A673 (cell line): Measurements from ENCODE around the gene GLIS2. TPM values are rescaled to one million over a fixed set of nuclear protein-coding genes. Genes with fewer than 3 reads are reported as not detected.

Source experiments
- BruUV-seq: library from RNA; stranded (reverse); fragments of 400-500 nt; replicated peaks from 2 replicates; lab custom pipeline; 2021; lab: Mats Ljungman, UMichigan
- CTCF ChIA-PET: fragments of 300-600 bp; sonication (Branson Sonifier 250); formaldehyde crosslinking; loops from one replicate; lab custom pipeline; 2022; ENCODE audit warnings: antibody characterized with exemption; lab: Charles Lee
- POLR2A ChIA-PET: fragments of 300-600 bp; sonication (Branson Sonifier 250); formaldehyde crosslinking; loops from one replicate; lab custom pipeline; 2022; ENCODE audit warnings: antibody characterized with exemption; ENCODE audit not compliant: low non-redundant PET; lab: Charles Lee
- DNase-seq: peaks from one replicate; pipeline ENCODE4 v3.0.0-alpha.2; 2015; ENCODE audit warnings: low spot score
- H3K27ac ChIP-seq: fragments of 200-600 bp; sonication (generic); 2 replicates; pipeline ENCODE4 v1.5.1; 2016; ENCODE audit warnings: mixed run types, low read depth, mild to moderate bottlenecking, mixed read lengths, antibody characterized with exemption, low read length; ENCODE audit not compliant: poor library complexity, severe bottlenecking
- H3K27me3 ChIP-seq: fragments of 200-600 bp; sonication (generic); replicated peaks from 2 replicates; pipeline ENCODE4 v1.6.1; 2017; ENCODE audit warnings: mixed run types, low read depth, mild to moderate bottlenecking, mixed read lengths, antibody characterized with exemption, low read length; ENCODE audit not compliant: insufficient read depth, poor library complexity
- H3K36me3 ChIP-seq: fragments of 200-600 bp; sonication (generic); 2 replicates; pipeline ENCODE4 v1.6.1; 2016; ENCODE audit warnings: mixed run types, mild to moderate bottlenecking, mixed read lengths, antibody characterized with exemption, low read length; ENCODE audit not compliant: insufficient read depth, poor library complexity, severe bottlenecking
- H3K4me1 ChIP-seq: fragments of 200-600 bp; sonication (generic); 2 replicates; pipeline ENCODE4 v1.6.1; 2017; ENCODE audit warnings: mixed run types, mild to moderate bottlenecking, mixed read lengths, antibody characterized with exemption, low read length; ENCODE audit not compliant: insufficient read depth, poor library complexity, severe bottlenecking
- H3K4me3 ChIP-seq: fragments of 200-600 bp; sonication (generic); 2 replicates; pipeline ENCODE4 v1.5.1; 2016; ENCODE audit warnings: low read depth, mixed run types, mild to moderate bottlenecking, mixed read lengths, low read length; ENCODE audit not compliant: poor library complexity, severe bottlenecking
- H3K9me3 ChIP-seq: fragments of 200-600 bp; sonication (generic); 2 replicates; pipeline ENCODE4 v1.6.1; 2016; ENCODE audit warnings: mixed run types, low read depth, mild to moderate bottlenecking, mixed read lengths, antibody characterized with exemption, low read length; ENCODE audit not compliant: poor library complexity, severe bottlenecking
- EZH2 ChIP-seq: fragments of 200-600 bp; sonication (generic); IDR thresholded peaks from 2 replicates; pipeline ENCODE4 v1.6.1; 2017; ENCODE audit warnings: borderline replicate concordance, low read depth, mild to moderate bottlenecking, mixed read lengths, antibody characterized with exemption, low read length; ENCODE audit not compliant: poor library complexity, severe bottlenecking
- intact Hi-C: fragments of 100-400 bp; cut with micrococcal nuclease; formaldehyde crosslinking; loops from one replicate; pipeline ENCODE4 v1.10.0; 2022; ENCODE audit not compliant: unreplicated experiment
- total RNA-seq: library from RNA; stranded (reverse); gene quantifications from 2 replicates; pipeline ENCODE4 v1.2.3, GENCODE V29; 2021
- TF ChIP-seq, protein P1 (sequence below): fragments of 300-800, 200-600 bp; sonication (generic); conservative IDR thresholded peaks from 2 replicates; pipeline ENCODE4 v1.5.1; 2017; ENCODE audit warnings: low read depth, mild to moderate bottlenecking, antibody characterized with exemption, low read length, moderate library complexity, mixed read lengths

GLIS2 gene
- total RNA-seq, 1 experiment from 2014 or later, result 10.6 TPM

DNA sequence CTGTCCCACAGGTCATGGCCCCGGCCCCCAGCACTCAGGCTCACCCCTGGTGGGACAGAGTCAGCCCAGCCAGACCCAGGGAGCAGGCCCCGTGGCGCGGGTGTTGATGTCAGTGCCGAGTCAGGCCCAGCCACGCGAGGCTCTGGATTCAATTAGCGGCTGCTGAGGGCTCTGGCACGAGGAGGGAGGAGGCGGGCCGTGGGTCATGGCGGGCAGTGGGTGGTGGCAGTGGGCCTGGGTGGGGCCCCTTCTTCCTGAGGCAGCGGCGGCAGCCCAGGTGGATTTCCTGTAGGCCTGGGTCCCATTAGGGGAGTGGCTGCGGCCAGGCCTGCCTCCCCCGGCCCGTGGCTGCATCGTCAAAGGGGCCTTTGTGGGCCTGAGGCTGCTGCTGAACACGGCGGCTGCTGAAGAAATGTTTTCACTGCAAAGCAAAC lies 68.7 kb downstream of the GLIS2 start:
- no peak for TF ChIP-seq EZH2
- TF ChIP-seq, protein P1, sequence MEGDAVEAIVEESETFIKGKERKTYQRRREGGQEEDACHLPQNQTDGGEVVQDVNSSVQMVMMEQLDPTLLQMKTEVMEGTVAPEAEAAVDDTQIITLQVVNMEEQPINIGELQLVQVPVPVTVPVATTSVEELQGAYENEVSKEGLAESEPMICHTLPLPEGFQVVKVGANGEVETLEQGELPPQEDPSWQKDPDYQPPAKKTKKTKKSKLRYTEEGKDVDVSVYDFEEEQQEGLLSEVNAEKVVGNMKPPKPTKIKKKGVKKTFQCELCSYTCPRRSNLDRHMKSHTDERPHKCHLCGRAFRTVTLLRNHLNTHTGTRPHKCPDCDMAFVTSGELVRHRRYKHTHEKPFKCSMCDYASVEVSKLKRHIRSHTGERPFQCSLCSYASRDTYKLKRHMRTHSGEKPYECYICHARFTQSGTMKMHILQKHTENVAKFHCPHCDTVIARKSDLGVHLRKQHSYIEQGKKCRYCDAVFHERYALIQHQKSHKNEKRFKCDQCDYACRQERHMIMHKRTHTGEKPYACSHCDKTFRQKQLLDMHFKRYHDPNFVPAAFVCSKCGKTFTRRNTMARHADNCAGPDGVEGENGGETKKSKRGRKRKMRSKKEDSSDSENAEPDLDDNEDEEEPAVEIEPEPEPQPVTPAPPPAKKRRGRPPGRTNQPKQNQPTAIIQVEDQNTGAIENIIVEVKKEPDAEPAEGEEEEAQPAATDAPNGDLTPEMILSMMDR, result no peak

DNA sequence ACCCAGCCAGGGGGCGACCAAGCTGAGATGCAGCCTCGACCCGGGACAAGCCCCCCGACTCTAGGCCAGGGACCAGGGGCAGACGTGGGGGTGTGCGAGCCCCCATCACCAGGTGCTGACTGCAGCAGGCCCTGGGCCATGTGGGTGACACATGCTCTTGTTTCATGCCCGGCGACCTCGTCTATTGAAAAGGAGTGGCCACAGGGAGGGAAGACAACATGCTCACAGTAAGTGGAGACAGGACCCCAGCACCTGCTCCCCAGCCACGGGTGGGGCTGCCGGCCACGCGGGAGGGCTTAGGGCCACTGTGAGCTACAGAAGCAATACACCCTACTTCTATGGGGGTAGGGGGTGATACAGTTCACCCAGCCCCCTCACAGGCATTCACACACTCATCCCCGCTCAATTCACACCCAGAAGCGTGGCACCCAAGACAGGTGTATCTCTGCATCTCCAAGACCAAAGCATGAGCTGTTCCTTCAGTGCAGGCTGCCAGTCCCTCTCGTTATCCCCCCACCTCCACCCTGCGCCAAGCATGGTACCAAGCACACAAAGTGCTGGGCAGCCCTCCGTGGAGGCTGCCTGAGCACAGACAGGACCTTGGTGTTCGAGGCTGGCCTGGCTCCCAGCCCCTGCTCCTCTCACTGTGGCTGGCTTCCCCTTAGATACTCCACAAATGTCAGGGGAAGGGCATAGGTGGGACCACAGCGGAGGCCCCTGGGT lies 69.4 kb downstream of the GLIS2 start:
- H3K27me3 ChIP-seq, result no peaks in the 10 kb centered on the region
- intact Hi-C loops, result no loop called here
- peaks cover 20% of the 10 kb centered on the region for H3K4me1 ChIP-seq
- H3K36me3 ChIP-seq, result no peaks in the 10 kb centered on the region
- peak overlapping the region; percentile 7 for H3K27ac ChIP-seq
- POLR2A ChIA-PET, result interaction anchor here (0.7 kb wide), 1 partner anchor 21 kb away, joined by 4 read pairs; no protein-coding TSS in a partner anchor
- TF ChIP-seq EZH2, result no peak
- TF ChIP-seq, protein P1, result no peak
- H3K9me3 ChIP-seq, result no peaks in the 10 kb centered on the region
- BruUV-seq, result no TSS peak
- no peak for DNase-seq
- CTCF ChIA-PET, result no interaction called here
- H3K4me3 ChIP-seq, result no peak overlapping the region

More for the DNA sequence above, 68.7 kb downstream of the GLIS2 start:
- no peaks in the 10 kb centered on the region for H3K27me3 ChIP-seq
- intact Hi-C loops, result no loop called here
- H3K36me3 ChIP-seq, result no peaks in the 10 kb centered on the region
- no peak for DNase-seq
- no TSS peak for BruUV-seq
- peaks cover 20% of the 10 kb centered on the region for H3K4me1 ChIP-seq
- H3K27ac ChIP-seq, result no peak overlapping the region
- POLR2A ChIA-PET, result no interaction called here
- H3K4me3 ChIP-seq, result no peak overlapping the region
- CTCF ChIA-PET, result no interaction called here
- H3K9me3 ChIP-seq, result no peaks in the 10 kb centered on the region

DNA sequence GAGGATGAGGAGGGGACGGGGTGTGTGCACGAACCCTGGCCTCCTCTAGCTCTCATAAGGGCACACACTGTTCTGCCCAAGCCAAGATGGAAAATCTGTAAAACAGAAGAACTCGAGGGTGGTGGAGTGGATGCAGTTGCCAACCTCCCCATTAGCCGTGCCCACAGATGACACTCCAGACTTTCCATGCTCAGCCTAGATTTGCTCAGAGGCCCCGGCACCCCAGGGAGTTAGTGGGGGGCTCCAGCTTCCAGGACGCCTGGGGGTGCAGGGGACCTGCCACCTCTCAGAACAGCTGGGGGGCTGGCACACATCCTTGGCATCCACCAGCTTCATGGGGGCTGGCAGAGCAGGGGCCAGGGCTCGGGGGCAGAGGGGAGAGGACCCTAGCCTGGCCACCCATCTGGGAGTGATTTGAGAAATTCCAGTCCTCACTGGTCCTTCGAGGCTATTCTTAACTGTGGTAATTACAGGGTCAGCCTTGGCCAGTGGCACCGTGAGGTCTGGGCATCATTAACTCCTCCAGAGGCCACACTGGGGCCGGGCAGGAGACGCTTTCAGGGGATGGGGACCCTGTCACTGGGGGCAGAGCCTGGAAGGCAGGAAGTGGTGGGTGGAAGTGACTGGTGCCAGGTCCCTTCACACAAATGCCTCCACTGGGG lies 70.1 kb downstream of the GLIS2 start:
- intact Hi-C loops, result no loop called here
- Histone ChIP-seq H3K4me3 (no peak overlapping the region), H3K27me3 (no peaks in the 10 kb centered on the region), H3K36me3 (no peaks in the 10 kb centered on the region), H3K9me3 (no peaks in the 10 kb centered on the region), H3K27ac (peak overlapping the region; percentile 7), H3K4me1 (peaks cover 20% of the 10 kb centered on the region)
- ChIA-PET CTCF (no interaction called here), POLR2A (interaction anchor here (0.7 kb wide), 1 partner anchor 21 kb away, joined by 4 read pairs; no protein-coding TSS in a partner anchor)
- no peak for DNase-seq
- TF ChIP-seq, protein P1, result no peak
- TF ChIP-seq EZH2, result no peak
- no TSS peak for BruUV-seq
